Measurements from ENCODE around the gene SERPINB11.
A peak's percentile ranks its signal among the peaks of the same experiment; 100 is the strongest.
"Not testable (repeated sequence)": the region's sequence is repeated elsewhere in the genome, so short reads cannot be mapped to it uniquely, and the experiment has no call there.

Gene SERPINB11

GRCh38 chr18:63725682-63726480, 23.1 kb downstream of the SERPINB11 start:
- no peak for DNase-seq (ENCODE audit: low spot score)
- FAIRE-seq: no peak

GRCh38 chr18:63730773-63731172, 28.0 kb downstream of the SERPINB11 start:
- FAIRE-seq (no peak), DNase-seq (ENCODE audit: low spot score) (no peak)

- FAIRE-seq (no peak), DNase-seq (ENCODE audit: low spot score) (no peak)
Measured at GRCh38 chr18:63731215-63731614, 28.5 kb downstream of the SERPINB11 start.

GRCh38 chr18:63736876-63737275, 34.1 kb downstream of the SERPINB11 start:
- DNase-seq (ENCODE audit: low spot score) (peak; percentile 15), FAIRE-seq (no peak)

- no peak for DNase-seq (ENCODE audit: low spot score)
- FAIRE-seq: no peak
Measured at GRCh38 chr18:63741769-63742168, 39.0 kb downstream of the SERPINB11 start.

- no peak for FAIRE-seq
Measured at GRCh38 chr18:63747006-63747405, 44.2 kb downstream of the SERPINB11 start.

GRCh38 chr18:63749489-63749888, 46.7 kb downstream of the SERPINB11 start:
- DNase-seq (ENCODE audit: low spot score): no peak
- no peak for FAIRE-seq

More at GRCh38 chr18:63747006-63747405, 44.2 kb downstream of the SERPINB11 start:
- no peak for DNase-seq (ENCODE audit: low spot score)

GRCh38 chr18:63752636-63753035, 49.9 kb downstream of the SERPINB11 start:
- DNase-seq (ENCODE audit: low spot score) (no peak), FAIRE-seq (no peak)

- DNase-seq (ENCODE audit: low spot score): no peak
- FAIRE-seq: no peak
Measured at GRCh38 chr18:63753676-63754075, 50.9 kb downstream of the SERPINB11 start.

GRCh38 chr18:63757541-63757940, 54.8 kb downstream of the SERPINB11 start:
- FAIRE-seq: no peak
- DNase-seq (ENCODE audit: low spot score): no peak

GRCh38 chr18:63758615-63759240, 56.0 kb downstream of the SERPINB11 start:
- FAIRE-seq: no peak
- DNase-seq (ENCODE audit: low spot score): no peak

GRCh38 chr18:63759786-63760185, 57.0 kb downstream of the SERPINB11 start:
- not testable (repeated sequence) for DNase-seq (ENCODE audit: low spot score); FAIRE-seq

- no peak for FAIRE-seq
- no peak for DNase-seq (ENCODE audit: low spot score)
Measured at GRCh38 chr18:63762518-63762917, 59.8 kb downstream of the SERPINB11 start.

- FAIRE-seq: no peak
- no peak for DNase-seq (ENCODE audit: low spot score)
Measured at GRCh38 chr18:63763831-63764600, 61.3 kb downstream of the SERPINB11 start.

GRCh38 chr18:63765837-63766236, 63.1 kb downstream of the SERPINB11 start:
- no peak for FAIRE-seq
- no peak for DNase-seq (ENCODE audit: low spot score)
